Activated CD8-positive, alpha-beta memory T cell treated with anti-CD3 and anti-CD28 coated beads for 24 hours (primary cell): ENCODE results near the gene MAML2.

Source experiments
- DNase-seq: peaks from one replicate; pipeline ENCODE4 v3.0.0-alpha.2; 2020

Gene MAML2

DNA sequence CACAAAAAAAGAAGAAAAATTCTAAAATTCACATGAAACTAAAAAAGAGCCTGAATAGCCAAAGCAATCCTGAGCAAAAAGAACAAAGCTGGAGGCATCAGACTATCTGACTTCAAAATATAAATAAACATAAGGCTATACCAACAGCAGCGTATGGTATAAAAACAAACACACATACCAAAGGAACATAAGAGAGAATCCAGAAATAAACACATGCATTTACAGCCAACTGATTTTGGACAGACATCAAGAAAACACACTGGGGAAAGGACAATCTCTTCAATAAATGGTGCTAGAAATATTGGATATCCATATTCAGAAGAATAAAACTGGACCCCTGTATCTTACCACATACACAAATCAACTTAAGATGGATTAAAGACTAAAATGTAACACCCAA, 416.3 kb downstream of the MAML2 start:
- DNase-seq, result no peak
